Hippocampal formation (tissue), 2 donors: ENCODE results near the gene ALS2.

Experiments used
- DNase-seq, 2 donors: peaks; one replicate each; lab custom pipeline; 2025; lab: John Stamatoyannopoulos, UW

The ALS2 gene

GRCh38 chr2:201754717-201755415 lies 25.9 kb downstream of the ALS2 start:
- DNase-seq = no peak

GRCh38 chr2:201751566-201751965 lies 29.2 kb downstream of the ALS2 start:
- no peak for DNase-seq

- DNase-seq = no peak
These were observed 34.2 kb downstream of the ALS2 start for GRCh38 chr2:201746551-201746950.

GRCh38 chr2:201735486-201735885 lies 45.2 kb downstream of the ALS2 start:
- DNase-seq = no peak

GRCh38 chr2:201734111-201734510 lies 46.6 kb downstream of the ALS2 start:
- DNase-seq = no peak

- no peak for DNase-seq
These were observed 47.2 kb downstream of the ALS2 start for GRCh38 chr2:201733544-201733943.

GRCh38 chr2:201730651-201731285 lies 50.0 kb downstream of the ALS2 start:
- no peak for DNase-seq

- no peak for DNase-seq
These were observed 65.3 kb downstream of the ALS2 start for GRCh38 chr2:201715459-201715858.

GRCh38 chr2:201712726-201713125 lies 68.0 kb downstream of the ALS2 start:
- no peak for DNase-seq

GRCh38 chr2:201709747-201710146 lies 71.0 kb downstream of the ALS2 start:
- DNase-seq = no peak

GRCh38 chr2:201709049-201709448 lies 71.7 kb downstream of the ALS2 start:
- no peak for DNase-seq

GRCh38 chr2:201707753-201708152 lies 73.0 kb downstream of the ALS2 start:
- DNase-seq = peak in 1 of 2 donors; percentile 18

- no peak for DNase-seq
These were observed 73.6 kb downstream of the ALS2 start for GRCh38 chr2:201707142-201707541.

GRCh38 chr2:201704536-201704935 lies 76.2 kb downstream of the ALS2 start:
- DNase-seq = no peak

GRCh38 chr2:201701646-201702045 lies 79.1 kb downstream of the ALS2 start:
- DNase-seq = peak in 1 of 2 donors; percentile 59

- DNase-seq = no peak
These were observed 81.3 kb downstream of the ALS2 start for GRCh38 chr2:201699416-201699815.

- DNase-seq = no peak
These were observed 82.0 kb downstream of the ALS2 start, which contains the start of gene MPP4 for GRCh38 chr2:201698588-201699226. Gene MPP4 (minus strand): TSS chr2:201698644. CDS start chr2:201693954, 4,690 bp downstream.

- DNase-seq = no peak
These were observed 82.8 kb downstream of the ALS2 start for GRCh38 chr2:201697899-201698298.

- peak in 1 of 2 donors; percentile 2 for DNase-seq
These were observed 84.5 kb downstream of the ALS2 start for GRCh38 chr2:201696151-201696659.

GRCh38 chr2:201685156-201685555 lies 95.6 kb downstream of the ALS2 start:
- no peak for DNase-seq

GRCh38 chr2:201680743-201681142 lies 100.0 kb downstream of the ALS2 start:
- no peak for DNase-seq

GRCh38 chr2:201678401-201678800 lies 102.3 kb downstream of the ALS2 start:
- no peak for DNase-seq

GRCh38 chr2:201675454-201675853 lies 105.3 kb downstream of the ALS2 start:
- no peak for DNase-seq
